ENCODE results near the gene ASZ1. TPM values are rescaled to one million over a fixed set of nuclear protein-coding genes. Genes with fewer than 3 reads are reported as not detected.
A peak's percentile ranks its signal among the peaks of the same experiment; 100 is the strongest.

Gene ASZ1
- total and polyA plus RNA-seq, 2 donors: not detected

- Histone ChIP-seq H3K36me3 (ENCODE audit: insufficient read depth) (no peaks in the 10 kb centered on the region), H3K4me3 (ENCODE audit: low read depth, low read length) (no peak overlapping the region), H3K27ac (ENCODE audit: low read depth) (no peak overlapping the region), H3K4me1 (ENCODE audit: insufficient read depth) (no peaks in the 10 kb centered on the region)
- WGBS: 33% methylated on average over 1 of the region's 1 CpG
- DNase-seq (ENCODE audit: extremely low spot score): no peak
These were observed 41.1 kb downstream of the ASZ1 start for GRCh38 chr7:117386110-117386706.

- DNase-seq (ENCODE audit: extremely low spot score): no peak
- Histone ChIP-seq H3K4me1 (ENCODE audit: insufficient read depth) (no peaks in the 10 kb centered on the region), H3K27ac (ENCODE audit: low read depth) (no peak overlapping the region), H3K36me3 (ENCODE audit: insufficient read depth) (no peaks in the 10 kb centered on the region), H3K4me3 (ENCODE audit: low read depth, low read length) (no peak overlapping the region)
- WGBS: 50% methylated on average over 6 of the region's 6 CpGs
These were observed 41.8 kb downstream of the ASZ1 start for GRCh38 chr7:117385363-117386109.

- H3K4me3 ChIP-seq (ENCODE audit: low read depth, low read length): no peak overlapping the region
- no peak overlapping the region for H3K27ac ChIP-seq (ENCODE audit: low read depth)
- DNase-seq (ENCODE audit: extremely low spot score): peak; percentile 41
- no peaks in the 10 kb centered on the region for H3K4me1 ChIP-seq (ENCODE audit: insufficient read depth)
- WGBS: 60% methylated on average over 5 of the region's 5 CpGs
- H3K36me3 ChIP-seq (ENCODE audit: insufficient read depth): no peaks in the 10 kb centered on the region
These were observed 42.5 kb downstream of the ASZ1 start for GRCh38 chr7:117384688-117385362.

GRCh38 chr7:117383483-117384189, 43.7 kb downstream of the ASZ1 start:
- WGBS: 31% methylated on average over 3 of the region's 3 CpGs
- H3K4me3 ChIP-seq (ENCODE audit: low read depth, low read length): no peak overlapping the region
- DNase-seq (ENCODE audit: extremely low spot score): no peak
- H3K27ac ChIP-seq (ENCODE audit: low read depth): no peak overlapping the region
- no peaks in the 10 kb centered on the region for H3K36me3 ChIP-seq (ENCODE audit: insufficient read depth)
- H3K4me1 ChIP-seq (ENCODE audit: insufficient read depth): no peaks in the 10 kb centered on the region

- no peaks in the 10 kb centered on the region for H3K36me3 ChIP-seq (ENCODE audit: insufficient read depth)
- H3K4me1 ChIP-seq (ENCODE audit: insufficient read depth): no peaks in the 10 kb centered on the region
- H3K4me3 ChIP-seq (ENCODE audit: low read depth, low read length): no peak overlapping the region
- no peak for DNase-seq (ENCODE audit: extremely low spot score)
- WGBS: 61% methylated on average over 2 of the region's 2 CpGs
- no peak overlapping the region for H3K27ac ChIP-seq (ENCODE audit: low read depth)
These were observed 44.2 kb downstream of the ASZ1 start for GRCh38 chr7:117383046-117383445.

- Histone ChIP-seq H3K36me3 (ENCODE audit: insufficient read depth) (no peaks in the 10 kb centered on the region), H3K27ac (ENCODE audit: low read depth) (no peak overlapping the region), H3K4me1 (ENCODE audit: insufficient read depth) (no peaks in the 10 kb centered on the region), H3K4me3 (ENCODE audit: low read depth, low read length) (no peak overlapping the region)
- no peak for DNase-seq (ENCODE audit: extremely low spot score)
These were observed 45.9 kb downstream of the ASZ1 start for GRCh38 chr7:117381362-117381761.

GRCh38 chr7:117375380-117375779, 51.9 kb downstream of the ASZ1 start:
- no peak for DNase-seq (ENCODE audit: extremely low spot score)
- no peaks in the 10 kb centered on the region for H3K36me3 ChIP-seq (ENCODE audit: insufficient read depth)
- 77% methylated on average over 2 of the region's 2 CpGs for WGBS

GRCh38 chr7:117372073-117372472, 55.2 kb downstream of the ASZ1 start:
- no peaks in the 10 kb centered on the region for H3K4me1 ChIP-seq (ENCODE audit: insufficient read depth)
- H3K27ac ChIP-seq (ENCODE audit: low read depth): no peak overlapping the region
- WGBS: 81% methylated on average over 1 of the region's 1 CpG
- H3K36me3 ChIP-seq (ENCODE audit: insufficient read depth): no peaks in the 10 kb centered on the region
- DNase-seq (ENCODE audit: extremely low spot score): no peak
- no peak overlapping the region for H3K4me3 ChIP-seq (ENCODE audit: low read depth, low read length)

More at GRCh38 chr7:117375380-117375779, 51.9 kb downstream of the ASZ1 start:
- Histone ChIP-seq H3K27ac (ENCODE audit: low read depth) (no peak overlapping the region), H3K4me3 (ENCODE audit: low read depth, low read length) (no peak overlapping the region), H3K4me1 (ENCODE audit: insufficient read depth) (no peaks in the 10 kb centered on the region)

- H3K36me3 ChIP-seq (ENCODE audit: insufficient read depth): no peaks in the 10 kb centered on the region
- DNase-seq (ENCODE audit: extremely low spot score): no peak
- H3K4me3 ChIP-seq (ENCODE audit: low read depth, low read length): no peak overlapping the region
- no peak overlapping the region for H3K27ac ChIP-seq (ENCODE audit: low read depth)
- H3K4me1 ChIP-seq (ENCODE audit: insufficient read depth): no peaks in the 10 kb centered on the region
These were observed 62.8 kb downstream of the ASZ1 start for GRCh38 chr7:117364339-117365080.

GRCh38 chr7:117362294-117362888, 64.9 kb downstream of the ASZ1 start:
- no peak overlapping the region for H3K4me3 ChIP-seq (ENCODE audit: low read depth, low read length)
- no peaks in the 10 kb centered on the region for H3K36me3 ChIP-seq (ENCODE audit: insufficient read depth)
- DNase-seq (ENCODE audit: extremely low spot score): no peak
- H3K4me1 ChIP-seq (ENCODE audit: insufficient read depth): no peaks in the 10 kb centered on the region
- H3K27ac ChIP-seq (ENCODE audit: low read depth): no peak overlapping the region

GRCh38 chr7:117350027-117350426, 77.3 kb downstream of the ASZ1 start:
- Histone ChIP-seq H3K4me3 (ENCODE audit: low read depth, low read length) (no peak overlapping the region), H3K36me3 (ENCODE audit: insufficient read depth) (no peaks in the 10 kb centered on the region), H3K4me1 (ENCODE audit: insufficient read depth) (no peaks in the 10 kb centered on the region), H3K27ac (ENCODE audit: low read depth) (no peak overlapping the region)
- no peak for DNase-seq (ENCODE audit: extremely low spot score)
- 66% methylated on average over 1 of the region's 1 CpG for WGBS

GRCh38 chr7:117349570-117349969, 77.7 kb downstream of the ASZ1 start:
- Histone ChIP-seq H3K36me3 (ENCODE audit: insufficient read depth) (no peaks in the 10 kb centered on the region), H3K4me1 (ENCODE audit: insufficient read depth) (no peaks in the 10 kb centered on the region), H3K27ac (ENCODE audit: low read depth) (no peak overlapping the region), H3K4me3 (ENCODE audit: low read depth, low read length) (no peak overlapping the region)
- 85% methylated on average over 2 of the region's 2 CpGs for WGBS
- no peak for DNase-seq (ENCODE audit: extremely low spot score)
